SH-SY5Y (cell line): ENCODE measurements around the gene TNS3.

Source experiments
- GATA2 ChIP-seq: IDR thresholded peaks from 2 replicates; pipeline ENCODE4 v1.6.1; 2011; ENCODE audit warnings: mild to moderate bottlenecking, low read depth, low read length
- GATA3 ChIP-seq: IDR thresholded peaks from 2 replicates; pipeline ENCODE4 v1.6.1; 2011; ENCODE audit warnings: low read depth, mild to moderate bottlenecking, low read length, moderate library complexity

The TNS3 gene

DNA sequence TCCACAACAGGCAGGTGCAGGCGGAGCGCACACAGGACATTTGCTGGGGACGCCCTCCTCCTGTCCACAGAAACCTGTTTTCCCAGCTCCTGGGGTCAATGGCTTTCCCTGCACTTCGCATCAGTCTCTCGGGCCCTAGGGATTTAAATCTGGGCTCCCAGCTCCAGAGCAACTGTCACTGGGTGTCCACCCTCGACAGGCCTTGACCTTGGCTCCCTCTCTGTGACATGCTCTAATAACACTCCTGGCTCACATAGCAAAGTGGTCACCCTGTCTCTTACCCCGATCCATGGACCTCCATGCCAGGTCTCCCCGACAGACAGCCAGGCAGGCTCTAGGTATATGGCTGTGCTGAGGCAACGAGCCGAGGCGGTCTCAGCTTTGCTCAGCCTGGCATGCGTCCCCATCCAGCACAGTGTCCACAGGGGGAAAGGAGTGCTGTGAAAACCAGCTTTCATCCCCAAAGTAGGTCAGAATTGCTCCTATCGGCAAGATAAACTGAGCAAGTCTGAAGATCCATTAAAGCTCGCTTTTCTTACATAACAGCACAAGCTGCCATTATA, 195.6 kb downstream of the TNS3 start:
- TF ChIP-seq GATA3 = no peak
- no peak for TF ChIP-seq GATA2

DNA sequence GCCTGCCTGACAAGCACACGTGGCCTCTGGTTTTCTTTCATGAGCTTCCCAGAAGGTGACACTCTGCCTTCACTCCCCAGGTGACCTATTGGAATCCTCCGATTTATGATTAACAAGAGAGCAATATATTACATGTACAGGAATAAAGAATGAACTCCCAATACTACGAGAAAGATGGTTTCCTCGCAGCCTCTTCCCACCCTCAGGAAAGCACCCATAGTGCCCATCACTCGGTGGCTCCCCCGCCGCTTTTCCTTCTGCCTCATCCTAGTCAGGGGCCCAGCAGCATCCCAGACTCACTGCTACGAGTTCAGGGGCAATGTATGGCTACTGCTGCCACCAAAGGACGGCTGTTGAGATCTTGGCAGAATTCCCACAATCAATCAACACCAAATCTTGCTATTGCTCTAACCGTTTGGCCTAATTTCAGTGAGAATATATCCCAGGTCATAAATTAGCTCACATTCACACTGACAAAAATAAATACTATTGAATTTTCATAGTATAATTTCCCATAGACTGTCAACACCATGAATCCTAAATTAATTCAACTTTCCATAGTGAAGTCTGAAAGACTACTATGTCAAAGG, 196.3 kb downstream of the TNS3 start:
- TF ChIP-seq GATA2 = no peak

DNA sequence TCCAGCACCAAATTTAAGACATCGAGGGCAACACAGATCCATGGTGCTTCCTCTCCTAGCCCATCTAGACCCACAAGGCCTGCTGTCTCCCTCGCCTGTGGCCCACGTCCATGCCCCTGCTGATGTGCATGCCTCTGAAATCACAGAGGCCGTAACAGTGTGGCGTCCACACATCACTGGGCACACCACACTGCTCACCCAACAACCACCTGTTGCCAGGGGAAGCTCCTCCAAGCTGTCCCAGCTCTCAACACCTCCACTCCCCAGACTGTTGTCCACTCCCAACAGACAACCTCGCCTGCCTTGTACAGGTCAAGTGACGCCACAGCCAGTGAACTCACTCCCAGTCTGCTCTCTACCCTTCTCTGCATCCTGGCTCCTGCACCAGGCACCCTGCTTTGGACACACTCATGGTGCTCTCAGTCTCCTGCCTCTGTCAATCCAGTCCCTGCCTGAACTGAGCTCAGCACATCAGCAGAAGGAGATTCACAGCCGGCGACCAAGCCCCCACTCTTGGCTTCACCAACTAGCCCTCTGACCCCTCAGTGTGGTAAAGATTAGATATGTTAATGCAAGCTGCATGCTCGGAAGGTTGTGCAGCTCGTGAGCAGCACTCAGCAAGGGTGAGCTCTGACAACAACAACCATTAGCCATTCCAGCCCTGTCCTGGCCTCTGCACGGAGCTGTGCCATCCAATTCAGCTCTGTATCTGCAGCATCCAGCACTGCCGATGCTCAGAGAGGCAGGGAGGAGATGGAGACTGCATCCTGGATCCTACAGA, 197.0 kb downstream of the TNS3 start:
- TF ChIP-seq GATA2 (no peak), GATA3 (no peak)

DNA sequence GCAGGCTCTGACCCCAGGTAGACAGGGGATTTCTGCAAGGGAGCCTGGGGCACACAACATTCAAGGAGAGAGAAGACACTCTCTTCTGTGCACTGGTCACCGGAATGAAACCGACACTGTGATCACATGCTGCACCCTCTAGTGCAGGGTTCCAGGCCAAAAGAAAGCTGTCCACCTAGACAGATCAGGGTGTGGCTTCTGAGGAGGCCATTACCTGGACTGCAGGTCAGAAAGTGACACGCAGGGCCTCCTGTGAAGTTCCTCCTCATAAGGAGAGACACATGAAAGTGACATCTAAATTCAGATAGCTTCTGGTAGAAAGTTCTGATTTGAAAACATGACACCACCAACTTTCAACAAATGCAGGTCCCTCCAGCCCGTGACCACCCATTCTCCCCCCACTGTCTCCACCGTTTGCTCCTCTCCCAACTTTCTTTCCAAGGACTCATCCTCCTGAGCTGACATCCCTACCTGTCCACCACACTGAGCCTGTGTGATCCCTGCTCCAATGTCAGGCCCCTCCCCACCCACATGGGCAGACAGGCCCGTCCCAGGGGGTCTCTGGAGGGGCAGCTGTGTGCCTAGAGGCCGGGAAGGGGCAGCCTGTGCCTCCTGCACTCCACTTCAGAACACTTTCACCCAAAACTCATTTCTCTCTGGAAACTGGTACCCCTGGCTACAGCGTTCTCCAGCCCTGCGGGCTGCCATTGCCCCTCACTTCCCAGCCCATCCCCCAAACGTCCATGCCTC, 198.0 kb downstream of the TNS3 start:
- TF ChIP-seq GATA2 = no peak
- no peak for TF ChIP-seq GATA3

DNA sequence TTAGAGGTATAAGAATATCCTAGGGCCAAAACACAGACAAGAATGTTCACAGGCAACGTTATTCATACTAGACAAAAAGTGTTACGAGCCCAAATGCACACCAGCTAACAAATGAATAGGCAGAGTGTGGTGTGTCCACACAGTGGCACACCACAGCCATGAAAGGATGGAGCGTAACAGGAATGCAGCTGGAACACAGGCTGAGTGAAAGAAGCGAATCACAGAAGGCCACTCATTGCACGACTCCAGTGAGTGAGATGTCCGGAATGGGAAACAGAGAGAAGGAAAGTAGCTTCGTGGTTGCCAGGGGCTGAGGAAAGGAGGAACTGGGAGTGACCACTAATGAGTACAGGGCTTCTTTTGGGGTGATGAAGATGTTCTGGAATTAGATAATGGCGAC, 198.8 kb downstream of the TNS3 start:
- TF ChIP-seq GATA3 (no peak), GATA2 (no peak)

DNA sequence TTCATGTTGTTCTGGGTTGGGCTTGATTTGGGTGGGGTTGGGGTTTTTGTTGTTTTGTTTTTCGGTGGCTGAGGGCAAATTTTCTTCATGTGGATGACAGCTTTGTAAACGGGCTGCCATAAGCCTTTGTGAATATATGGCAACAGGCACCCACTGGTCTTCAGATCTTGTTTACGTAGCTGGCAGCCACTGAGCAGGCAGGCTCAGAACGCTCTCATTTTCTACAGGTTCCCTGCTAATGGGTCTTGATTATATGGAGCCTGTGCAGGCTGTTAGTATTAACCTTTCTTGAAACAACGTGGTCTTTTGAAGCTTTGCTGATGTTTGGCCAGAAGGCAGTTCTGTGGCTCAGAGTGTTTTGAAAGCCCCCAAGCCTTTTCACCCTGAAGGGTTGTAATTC, 199.7 kb downstream of the TNS3 start:
- TF ChIP-seq GATA3 = no peak
- no peak for TF ChIP-seq GATA2

DNA sequence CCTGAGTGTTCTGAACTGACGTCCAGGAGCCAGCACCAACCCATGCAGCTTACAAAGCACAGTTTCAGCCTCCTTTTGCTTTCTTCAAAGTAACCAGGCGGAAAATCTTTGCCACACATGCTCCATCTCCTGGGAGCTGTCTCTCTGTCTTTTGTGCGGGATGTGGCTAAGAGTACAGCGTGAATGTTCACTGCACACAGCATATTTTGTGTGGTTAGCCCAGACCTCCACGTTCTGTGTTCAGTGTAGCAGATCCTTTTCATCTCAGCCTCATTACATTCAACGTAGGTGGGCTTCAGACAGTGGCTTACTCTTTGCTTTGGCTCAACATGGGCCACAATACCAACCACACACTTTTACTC, 200.8 kb downstream of the TNS3 start:
- TF ChIP-seq GATA2 = no peak
- TF ChIP-seq GATA3 = no peak

DNA sequence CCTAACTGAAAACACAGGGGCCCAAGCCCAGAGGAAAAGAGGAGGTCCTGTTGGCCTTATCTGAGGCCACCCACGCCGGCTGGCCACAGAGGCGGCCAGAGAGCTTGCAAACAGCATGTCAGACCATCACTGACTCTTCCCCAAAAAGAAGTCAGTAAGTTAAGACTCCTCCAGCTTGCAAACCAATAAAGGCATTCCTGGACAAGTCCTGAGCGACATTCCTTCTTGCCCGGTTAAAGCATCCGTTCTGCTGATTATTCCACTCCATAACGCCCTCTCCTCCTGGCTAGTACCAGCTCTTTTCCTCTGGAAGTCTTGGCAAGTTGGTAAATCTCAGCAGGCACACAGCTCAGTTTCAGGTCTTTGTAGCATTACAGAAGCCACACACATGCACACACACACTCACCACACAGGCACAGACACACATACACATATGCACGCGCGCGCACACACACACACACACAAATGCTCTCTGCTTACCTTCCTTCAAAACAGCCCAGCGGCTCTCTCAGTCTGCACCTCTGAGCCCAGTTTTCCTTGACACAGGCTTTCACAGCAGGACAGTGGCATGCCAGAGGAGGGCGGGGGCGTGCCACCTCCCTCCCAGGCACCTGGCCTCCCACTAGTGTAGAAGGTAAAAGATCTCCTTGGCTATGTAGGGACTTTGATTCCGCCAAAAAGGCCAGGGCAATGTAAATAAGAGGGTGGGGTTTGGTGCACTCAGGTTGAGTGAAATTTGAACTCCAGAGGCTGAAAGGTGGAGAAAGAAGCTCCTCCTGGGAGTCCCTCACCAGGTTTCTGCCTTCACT, 201.4 kb downstream of the TNS3 start:
- TF ChIP-seq GATA3 = no peak
- TF ChIP-seq GATA2 = no peak

DNA sequence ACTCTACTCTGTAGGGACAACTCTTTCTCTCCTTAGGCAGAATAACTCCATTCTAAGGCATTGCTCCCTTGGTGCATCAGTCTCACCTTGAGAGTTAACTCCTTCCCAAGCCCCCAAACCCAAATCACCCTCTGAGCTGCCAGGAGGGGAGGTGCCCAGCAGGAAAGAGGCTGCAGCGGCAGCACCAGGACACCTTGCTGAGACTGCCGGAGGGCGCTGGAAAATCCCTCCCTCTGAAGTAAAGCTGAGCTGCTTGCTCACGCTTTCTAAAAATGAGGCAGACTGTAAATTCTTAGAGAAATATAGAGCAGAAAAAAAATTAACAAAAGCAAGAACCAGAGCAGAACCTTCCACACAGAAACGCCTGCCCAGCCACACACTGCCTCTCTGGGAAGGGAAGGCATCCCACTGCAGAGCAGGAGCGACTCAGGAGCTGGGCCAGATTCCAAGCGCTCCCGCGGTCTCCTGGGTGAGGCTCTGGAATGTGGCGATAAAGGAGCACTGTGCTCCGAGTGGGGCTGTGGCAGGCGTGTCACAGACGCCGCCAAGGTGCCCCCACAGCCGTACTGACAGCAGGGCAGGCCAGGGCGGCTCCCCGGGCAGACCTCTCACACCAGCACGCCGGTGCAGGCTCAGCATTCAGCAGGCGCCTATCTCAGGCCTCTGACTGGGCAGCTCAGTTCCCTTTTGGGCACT, 202.1 kb downstream of the TNS3 start:
- TF ChIP-seq GATA3 (no peak), GATA2 (no peak)

DNA sequence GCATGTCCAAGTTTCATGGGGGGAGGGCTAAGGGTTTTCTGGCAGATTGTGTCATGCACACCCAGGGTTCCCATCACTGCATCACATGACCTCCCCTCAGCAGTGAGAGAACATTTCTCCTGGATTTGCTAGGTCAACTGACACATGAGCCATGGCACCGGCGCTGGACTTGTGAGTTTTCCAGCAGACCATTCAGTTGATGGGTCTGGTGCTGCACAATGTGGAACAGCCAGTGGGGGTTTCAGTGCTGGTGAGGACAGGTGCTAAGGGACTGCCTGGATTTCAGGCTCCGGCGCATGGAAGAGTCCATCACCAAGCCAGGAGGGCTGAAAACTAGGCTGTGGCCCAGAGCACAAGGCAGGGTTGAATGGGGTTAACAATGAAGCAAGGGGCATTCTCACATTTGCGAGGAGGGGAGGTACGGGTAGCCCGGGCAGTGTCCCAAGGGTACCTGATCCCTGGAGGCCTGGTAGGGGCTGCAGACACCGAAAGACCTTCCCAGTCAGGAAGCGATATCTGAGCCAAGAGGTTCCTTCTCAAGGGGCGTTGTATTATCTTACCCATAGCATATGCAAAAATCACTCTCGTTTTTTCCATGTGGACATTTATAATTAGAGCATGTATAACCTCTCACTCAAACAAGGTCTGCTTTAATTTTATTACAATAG, 203.0 kb downstream of the TNS3 start:
- TF ChIP-seq GATA3 = no peak
- TF ChIP-seq GATA2 = no peak

DNA sequence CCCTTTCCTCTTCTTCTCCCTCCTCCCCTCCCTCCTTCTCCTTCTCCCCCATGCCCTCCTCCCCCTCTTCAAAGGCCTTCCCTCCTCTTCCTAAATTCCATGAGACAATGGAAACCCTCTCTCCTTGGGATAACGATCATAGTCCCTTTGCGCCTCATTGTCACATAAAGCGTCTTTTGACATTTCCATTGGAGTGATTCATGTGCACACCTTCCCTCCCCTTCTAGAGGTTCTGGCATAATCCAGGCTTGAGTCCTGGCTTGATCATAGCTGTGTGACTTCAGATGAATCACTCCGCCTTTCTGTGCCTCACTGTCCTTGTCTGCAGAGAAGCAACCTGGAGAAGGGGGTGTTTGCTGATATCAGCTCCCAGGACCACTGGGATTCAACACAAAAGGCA, 204.2 kb downstream of the TNS3 start:
- TF ChIP-seq GATA2 = no peak
- no peak for TF ChIP-seq GATA3

DNA sequence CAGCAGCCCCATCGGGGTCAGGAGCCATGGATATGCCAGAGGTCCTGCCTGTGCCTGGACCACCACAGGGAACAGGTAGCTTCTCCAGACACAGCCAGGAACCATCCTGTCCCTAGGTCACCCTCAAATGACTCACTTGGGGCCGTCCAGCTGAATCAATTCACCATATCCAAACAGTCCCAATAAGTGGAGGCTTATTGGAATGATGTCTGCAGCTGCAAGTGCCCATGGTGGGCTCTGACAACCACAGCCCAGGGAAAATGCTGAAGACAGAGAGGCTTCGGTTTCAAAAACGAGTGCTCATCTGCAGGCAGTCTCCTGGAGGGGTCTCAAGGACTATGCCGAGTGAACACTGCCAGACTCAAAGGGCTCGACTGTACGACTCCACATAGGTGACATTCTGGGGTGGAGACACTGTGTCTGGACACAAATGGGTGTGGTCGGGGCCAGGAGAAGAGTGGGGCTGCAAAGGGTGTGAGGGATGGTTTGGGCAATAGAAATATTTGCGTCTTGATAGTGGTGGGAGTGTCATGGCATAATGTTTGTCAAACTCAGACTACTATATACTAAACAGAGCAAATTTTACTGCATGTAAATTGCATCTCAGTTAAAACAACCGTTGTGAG, 204.8 kb downstream of the TNS3 start:
- TF ChIP-seq GATA3 (no peak), GATA2 (no peak)
